Measurements from ENCODE around the gene TLCD4.
A peak's percentile ranks its signal among the peaks of the same experiment; 100 is the strongest.
"Not testable (repeated sequence)": the region's sequence is repeated elsewhere in the genome, so short reads cannot be mapped to it uniquely, and the experiment has no call there.

TLCD4 gene, protein sequence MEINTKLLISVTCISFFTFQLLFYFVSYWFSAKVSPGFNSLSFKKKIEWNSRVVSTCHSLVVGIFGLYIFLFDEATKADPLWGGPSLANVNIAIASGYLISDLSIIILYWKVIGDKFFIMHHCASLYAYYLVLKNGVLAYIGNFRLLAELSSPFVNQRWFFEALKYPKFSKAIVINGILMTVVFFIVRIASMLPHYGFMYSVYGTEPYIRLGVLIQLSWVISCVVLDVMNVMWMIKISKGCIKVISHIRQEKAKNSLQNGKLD

DNA sequence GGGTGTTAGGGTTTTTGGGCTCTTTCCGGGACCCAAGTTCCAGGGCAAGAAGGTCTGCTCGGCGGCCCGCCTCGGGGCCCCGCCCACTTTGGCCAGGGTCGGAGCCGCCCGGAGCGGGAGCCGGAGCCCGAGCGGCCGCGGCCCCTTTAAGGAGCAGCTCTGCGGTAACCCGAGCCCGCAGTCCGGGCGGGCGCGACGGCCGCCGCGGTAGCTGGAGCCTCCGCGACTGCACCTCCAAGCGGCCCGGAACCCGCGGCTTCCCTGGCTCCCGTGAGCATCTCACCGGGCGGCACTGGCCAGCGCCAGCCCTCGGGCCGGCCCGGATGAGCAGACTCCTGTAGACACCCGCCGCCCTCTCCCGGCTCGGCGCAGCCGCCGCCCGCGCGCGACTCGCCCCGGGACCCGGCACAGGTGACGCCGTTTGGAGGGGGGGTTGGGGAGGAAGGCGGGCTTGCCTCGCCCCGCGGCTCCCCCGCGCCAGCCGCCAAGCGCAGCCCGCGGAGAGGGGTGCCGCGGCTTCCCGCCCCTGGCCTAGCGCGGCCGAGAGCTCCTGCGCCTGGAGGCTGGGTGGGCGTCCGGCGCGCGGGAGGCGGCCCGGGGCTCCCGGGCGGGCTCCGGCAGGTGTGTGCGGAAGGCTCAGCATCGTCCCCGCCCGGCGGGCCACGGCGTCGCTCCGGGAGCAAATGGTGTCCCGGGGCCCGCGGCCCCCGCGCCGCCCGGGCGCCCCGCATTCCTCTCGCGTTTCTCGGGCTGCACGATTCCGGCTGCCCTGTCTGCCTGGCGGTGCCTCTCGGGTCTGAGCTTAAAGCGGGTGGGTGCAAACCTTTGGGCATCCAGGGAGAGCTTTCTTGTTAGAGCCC, at the start of gene TLCD4:
TLCD4 (plus strand) TSS at position 149 of the 860 bp plus-strand sequence. CDS start 26,547 bp downstream, outside the sequence.
- DNase-seq (ENCODE audit: low read depth): no peak

DNA sequence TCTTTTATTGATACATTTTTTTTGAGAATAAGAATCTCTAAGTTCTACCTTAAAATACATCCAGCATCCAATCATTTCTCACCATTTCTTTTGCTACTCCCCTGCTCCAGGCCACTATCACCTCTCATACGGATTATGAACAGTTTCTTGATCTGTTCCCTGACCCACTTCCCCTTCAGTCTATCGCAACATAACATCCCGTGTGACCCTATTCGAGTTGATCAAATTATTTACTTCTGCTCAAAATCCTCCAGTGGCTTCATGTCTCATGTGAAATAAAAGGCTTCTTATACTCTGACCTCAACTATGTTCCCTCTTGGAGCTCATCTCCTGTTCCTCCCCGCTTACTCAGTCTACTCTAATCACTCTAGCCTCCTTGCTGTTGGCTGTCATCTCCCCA, 49.6 kb upstream of the TLCD4 start:
- no peak for DNase-seq (ENCODE audit: low read depth)

DNA sequence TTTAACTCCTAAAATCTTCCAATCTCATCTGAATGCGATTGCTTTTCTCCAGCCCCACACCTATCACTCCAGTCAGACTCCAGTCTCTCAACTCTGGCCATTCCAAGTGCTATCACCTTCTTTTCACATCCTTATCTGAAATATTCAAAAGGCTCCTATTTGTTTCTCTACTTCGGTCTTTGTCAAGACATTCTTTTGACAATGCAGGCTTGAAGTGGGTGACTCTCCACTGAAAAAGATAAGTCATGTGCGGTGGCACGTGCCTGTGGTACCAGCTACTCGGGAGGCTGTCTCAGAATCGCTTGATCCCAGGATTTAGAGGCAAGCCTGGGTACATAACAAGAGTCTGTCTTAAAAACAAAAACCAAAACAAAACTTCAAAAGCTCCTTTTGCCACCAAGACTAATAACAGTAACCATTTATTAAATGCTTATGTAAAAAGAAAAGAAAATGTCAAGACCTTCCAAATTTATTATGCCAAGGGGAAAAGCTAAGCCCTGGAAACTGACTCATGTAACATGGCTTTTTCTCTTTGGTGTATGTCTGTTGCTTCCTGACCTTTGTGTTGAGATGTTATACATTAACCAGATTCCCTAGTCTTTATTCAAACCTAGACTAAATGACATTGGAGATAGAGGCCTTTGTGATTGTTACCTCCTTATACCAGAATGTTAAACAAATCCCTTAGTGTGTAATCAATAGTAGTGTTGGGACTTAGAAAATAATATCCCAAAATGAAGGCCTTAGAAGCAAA, 48.0 kb upstream of the TLCD4 start:
- no peak for DNase-seq (ENCODE audit: low read depth)

DNA sequence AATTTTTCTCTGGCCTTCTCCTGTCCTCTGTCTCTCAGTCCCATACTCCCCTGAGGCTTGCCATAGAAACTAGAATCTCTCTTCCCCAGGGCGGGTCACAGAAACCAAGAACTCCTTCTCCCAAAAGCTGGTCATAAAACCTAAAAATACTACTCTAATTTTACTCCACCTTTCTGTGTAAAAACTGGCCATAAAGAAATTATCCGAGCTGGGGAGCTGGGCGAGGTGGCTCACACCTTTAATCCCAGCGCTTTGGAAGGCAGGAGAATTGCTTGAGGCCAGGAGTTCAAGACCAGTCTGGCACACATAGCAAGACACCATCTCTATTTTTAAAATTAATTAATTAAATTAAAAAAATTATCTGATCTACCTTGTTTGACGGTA, 47.5 kb upstream of the TLCD4 start:
- DNase-seq (ENCODE audit: low read depth): no peak

DNA sequence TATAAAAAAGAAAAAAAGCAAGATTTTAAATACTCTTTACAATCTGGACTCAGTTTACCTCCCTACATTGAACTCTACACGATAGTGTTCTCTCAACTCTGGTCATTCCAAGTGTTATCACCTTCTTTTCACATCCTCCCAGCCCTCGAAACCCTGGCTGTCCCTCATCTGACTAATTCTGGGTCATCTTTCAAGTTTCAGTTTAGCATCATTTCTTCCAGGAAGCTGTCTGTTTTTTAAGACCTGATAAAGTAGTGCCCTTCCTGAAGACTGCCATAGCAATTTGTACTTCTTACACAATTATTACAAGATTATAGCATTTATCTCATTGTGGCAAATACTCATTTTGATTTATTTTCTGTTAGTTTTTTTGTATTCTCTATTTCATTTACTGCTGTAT, 45.6 kb upstream of the TLCD4 start:
- DNase-seq (ENCODE audit: low read depth): no peak

DNA sequence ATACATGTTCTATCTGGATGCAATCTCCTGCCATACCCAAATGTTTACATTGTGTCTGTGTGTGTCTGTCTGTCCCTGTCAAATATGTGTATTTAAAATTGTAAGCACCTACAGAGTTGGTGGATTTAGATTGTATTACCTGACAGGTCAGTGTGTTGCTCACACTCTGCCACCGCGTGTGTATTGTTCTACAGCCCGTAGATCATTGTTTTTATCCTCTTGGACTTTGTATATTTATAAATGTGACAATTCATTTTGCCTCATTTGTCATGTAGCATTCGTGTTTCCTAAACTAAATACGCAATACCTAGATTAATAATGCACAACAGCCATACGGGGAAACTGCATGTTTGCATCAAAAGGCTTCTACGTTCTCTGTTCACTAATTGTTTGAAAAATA, 45.0 kb upstream of the TLCD4 start:
- no peak for DNase-seq (ENCODE audit: low read depth)

DNA sequence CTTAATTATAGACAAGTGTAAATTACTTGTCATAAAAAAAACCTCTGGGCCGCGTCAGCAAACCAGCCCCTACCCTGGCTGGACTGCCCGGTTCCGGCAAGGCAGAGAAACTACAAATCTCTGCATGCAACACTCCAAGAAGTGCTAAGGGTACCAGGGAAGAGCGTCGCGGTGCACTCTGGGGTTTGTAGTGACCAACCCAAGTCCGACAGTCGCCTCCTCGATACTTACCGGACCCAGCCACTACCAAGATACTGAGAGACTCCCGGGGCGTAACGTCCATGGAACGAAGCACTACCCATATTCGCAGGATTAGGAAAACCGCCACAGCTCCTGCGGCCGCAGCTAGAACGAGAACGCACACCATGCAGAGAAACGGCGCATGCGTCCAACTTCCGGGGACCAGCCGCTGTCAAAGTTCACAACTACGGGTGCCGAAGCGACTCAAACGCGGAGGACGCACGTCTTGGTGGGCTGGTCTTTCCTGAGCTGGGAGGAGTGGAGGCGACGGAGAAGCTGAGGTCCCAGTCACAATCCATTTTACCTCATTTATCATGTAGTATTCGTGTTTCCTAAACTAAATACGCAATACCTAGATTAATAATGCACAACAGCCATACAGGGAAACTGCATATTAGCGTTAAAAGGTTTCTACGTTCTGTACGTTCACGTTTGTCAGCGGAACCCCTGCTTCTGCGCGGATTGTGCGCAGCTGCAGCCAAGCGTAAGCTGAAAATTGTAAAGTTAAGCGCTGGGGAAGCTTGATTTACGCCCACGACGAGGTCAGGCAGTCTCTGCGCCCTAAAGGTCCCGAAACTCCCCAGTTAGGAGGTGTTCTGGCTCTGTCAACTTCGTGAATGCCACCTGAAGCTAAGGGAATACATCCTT, 44.4 kb upstream of the TLCD4 start, which contains the start of gene ALG14:
ALG14 (minus strand) TSS at position 420 of the 888 bp plus-strand sequence; CDS start at position 367, 53 bp downstream.
- peak; percentile 95 for DNase-seq (ENCODE audit: low read depth)

DNA sequence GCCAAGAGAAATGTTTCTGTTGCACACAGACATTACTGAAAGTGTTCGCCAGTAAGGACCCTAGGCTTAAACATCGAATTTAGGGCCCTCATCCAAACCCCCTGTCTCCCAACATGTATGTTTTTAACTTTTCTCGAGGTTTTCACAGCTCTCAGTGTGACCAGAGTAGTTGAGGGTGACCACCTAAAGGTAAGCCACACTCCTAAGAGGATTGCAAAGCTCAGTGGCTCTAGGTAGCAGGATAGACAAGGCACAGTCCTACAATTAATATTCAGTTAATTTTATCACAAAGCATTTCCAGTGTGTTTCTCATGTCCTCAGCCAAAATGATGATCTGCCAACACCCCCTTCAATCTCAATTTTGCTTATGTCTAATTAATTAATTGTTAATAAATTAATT, 43.7 kb upstream of the TLCD4 start:
- DNase-seq (ENCODE audit: low read depth): no peak

DNA sequence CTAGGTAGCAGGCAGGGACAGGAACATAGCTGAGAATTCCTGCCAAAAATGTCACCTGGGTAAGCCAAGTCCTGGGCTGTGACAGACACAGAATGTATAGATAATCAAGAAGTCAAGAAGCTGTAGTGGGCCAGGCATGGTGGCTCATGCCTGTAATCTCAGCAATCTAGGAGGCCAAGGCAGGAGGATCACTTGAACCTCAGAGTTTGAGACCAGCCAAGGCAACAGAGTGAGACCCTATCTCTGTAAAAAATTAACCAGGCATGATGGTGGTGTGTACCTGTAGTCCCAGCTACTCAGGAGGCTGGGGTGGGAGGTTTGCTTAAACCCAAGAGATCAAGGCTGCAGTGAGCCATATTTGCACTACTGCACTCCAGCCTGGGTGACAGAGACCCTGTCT, 41.1 kb upstream of the TLCD4 start:
- DNase-seq (ENCODE audit: low read depth): no peak

DNA sequence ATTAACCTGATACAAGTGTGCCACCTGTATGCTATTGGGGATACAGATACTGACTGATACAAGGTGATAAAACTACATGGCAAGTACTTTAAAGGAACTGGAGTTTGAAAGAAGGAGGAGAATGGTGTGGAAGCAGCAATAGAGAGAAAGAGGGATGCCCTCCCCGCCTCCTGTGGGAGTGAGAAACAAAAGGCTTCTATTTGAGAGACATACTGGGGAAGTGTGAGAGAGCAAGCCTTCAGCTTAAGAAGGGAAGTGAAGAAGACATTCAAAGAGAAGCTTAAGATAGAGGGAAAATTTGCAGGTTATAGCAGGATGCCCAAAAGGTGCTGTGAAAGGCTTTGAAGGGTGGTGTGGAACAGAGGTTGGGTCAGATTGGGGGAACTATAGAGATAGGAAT, 36.7 kb upstream of the TLCD4 start:
- DNase-seq (ENCODE audit: low read depth): no peak

DNA sequence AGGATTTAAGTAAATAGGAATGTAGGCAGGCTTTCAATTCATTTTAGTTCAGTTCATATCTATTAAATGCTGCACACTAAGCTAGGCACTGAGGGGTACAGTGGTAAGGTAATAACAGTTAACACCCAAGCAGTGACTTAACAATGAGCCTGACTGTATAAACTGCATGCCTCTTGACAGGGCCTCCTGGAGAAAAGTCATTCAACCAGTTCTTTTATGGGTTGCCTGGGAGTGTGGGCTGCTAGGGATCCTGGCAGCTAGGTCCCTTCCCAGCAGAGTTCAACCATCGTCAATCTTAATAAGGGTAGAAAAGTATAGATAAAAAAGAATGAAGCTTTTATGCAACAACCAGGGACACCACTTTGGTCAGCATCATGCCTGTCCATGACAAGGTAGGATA, 36.3 kb upstream of the TLCD4 start:
- no peak for DNase-seq (ENCODE audit: low read depth)

DNA sequence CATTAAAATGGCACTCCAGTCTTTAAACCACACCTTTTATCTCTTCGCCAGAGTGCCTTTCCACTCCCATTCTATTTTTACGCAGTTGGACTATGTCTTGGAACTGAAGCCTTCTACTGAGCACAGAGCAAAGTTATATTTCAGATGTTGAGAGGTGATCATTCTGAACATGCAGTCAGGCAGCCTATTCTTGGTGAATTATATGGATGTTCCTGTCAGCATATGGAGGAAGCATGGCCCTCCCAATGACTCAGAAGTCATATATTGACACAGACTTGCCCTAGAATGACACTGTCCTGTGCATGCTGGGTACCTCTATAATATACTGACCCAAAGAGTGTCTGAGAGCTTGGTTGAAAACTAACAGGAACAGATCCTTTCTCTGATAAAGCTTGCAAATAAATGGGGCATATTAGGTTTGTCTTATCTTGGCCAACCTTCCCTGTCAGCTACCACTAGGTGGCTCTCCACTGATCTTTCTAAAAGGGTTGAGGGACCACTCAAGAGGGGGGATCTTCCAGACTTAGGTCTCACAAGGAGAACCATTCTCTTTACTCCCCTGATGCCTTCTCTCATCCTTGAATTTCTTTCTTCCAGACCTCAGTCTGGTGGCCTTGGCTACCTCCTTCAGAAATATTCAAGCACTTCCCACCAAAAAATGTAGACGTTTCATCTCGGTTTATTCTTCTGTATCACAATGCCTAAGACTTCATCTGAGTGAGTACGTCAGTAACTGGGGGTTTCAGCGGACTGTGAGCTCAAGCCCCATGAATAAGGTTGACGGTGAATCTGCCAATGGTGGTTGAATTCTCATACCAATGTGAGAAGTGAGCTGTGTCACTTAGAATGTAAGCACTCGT, 32.6 kb upstream of the TLCD4 start:
- DNase-seq (ENCODE audit: low read depth): no peak

DNA sequence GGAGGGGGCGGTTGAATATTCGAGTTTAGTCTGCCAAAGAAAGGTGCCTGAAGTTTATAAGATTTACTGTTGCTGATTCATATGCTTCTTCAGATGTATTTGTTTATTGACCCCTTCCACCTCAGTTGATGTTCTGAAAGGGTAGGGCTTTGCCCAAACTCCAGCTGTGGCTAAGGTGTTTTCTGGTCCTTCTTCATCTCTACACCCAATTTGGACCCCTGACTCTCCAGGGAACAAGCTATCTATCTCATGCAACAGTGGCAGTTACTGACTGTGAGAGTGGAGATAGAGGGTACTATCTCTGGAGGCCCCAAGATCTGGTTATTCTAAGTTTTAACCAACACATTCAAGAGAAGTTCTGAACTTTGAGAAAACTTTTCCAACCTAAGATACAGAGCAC, 31.8 kb upstream of the TLCD4 start:
- no peak for DNase-seq (ENCODE audit: low read depth)

DNA sequence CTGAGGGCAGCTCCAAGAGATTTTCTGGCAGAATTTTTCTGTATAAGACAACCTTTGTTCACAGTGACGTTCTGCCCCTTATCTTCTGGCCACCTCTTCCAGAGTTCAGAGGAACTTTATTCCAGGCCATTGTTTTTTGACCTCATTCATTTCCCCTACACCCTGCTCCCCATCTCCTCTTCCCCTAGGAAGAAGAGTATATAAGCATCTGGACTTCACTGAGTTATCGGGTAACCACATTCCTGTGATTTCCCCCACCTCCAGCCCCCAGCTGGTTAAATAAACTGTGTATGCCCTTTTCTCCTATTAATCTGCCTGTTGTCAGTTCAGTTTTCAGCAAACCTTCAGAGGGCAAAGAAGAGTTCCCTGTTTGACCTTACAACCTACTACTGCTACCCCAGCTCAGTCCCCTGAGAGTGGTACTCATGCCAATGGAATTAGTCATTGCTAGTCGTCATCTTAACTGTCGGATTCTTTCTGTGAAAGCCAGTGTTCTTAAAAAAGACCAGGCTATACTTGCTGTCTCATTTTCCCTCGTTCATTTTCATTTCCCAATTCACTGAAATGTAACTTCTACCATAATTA, 30.1 kb upstream of the TLCD4 start:
- peak; percentile 86 for DNase-seq (ENCODE audit: low read depth)

DNA sequence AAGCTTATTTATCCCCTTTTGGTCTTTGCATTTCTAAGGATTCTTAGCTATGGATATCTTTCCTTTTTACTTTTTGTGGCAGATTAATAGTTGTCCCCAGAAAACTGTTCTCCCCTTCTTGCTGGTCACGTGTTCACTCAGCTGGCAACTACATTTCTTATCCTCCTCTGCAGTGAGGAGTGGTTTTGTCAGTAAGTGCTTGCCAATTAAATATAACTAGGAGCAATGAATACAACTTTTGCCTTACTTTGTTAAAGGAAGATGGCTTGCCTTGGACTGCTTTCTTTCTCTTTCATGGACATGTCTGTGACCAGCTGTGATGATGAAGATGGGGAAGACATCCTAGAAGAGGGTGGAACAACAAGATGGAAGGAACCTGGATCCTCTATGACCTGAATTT, 28.9 kb upstream of the TLCD4 start:
- no peak for DNase-seq (ENCODE audit: low read depth)

DNA sequence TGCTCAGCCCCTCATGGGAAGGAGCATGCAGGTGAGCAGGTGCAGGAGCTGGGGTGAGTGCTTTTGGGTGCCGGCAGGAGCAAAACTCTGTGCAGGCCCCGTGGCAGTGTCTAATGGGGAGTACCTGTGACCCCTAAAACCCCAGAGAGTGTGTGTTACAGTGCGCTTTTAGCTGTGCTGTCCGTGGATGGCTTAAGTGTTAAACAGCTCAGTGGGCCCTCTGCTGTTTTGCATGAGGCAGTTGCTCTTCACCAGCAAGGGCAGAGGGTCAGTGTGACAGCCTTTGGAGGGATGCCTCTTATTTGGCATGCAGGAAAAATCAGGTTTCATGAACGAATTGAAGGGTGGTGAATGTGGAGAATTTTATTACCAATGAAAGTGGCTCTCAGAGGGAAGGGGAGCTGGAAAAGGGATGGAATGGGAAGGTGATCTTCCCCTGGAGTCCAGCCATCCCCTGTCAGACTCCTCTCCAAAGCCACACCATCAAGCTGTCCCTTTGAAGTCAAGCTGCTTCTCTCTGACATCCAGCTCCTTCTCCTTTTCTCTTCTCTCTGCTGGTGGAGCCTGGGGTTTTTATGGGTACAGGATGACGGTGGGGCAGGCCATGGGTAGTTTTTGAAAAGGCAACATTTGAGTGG, 27.4 kb upstream of the TLCD4 start:
- no peak for DNase-seq (ENCODE audit: low read depth)

DNA sequence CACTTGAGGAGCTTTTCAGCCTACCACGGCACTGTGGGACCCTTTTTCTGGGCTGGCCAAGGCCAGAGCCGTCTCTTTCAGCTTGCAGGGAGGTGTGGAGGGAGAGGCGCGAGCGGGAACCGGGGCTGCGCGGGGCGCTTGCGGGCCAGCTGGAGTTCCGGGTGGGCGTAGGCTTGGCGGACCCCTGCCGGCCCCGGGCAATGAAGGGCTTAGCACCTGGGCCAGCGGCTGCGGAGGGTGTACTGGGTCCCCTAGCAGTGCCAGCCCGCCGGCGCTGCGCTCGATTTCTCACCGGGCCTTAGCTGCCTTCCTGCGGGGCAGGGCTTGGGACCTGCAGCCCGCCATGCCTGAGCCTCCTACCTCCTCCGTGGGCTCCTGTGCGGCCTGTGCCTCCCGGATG, 25.9 kb upstream of the TLCD4 start:
- not testable (repeated sequence) for DNase-seq (ENCODE audit: low read depth)

DNA sequence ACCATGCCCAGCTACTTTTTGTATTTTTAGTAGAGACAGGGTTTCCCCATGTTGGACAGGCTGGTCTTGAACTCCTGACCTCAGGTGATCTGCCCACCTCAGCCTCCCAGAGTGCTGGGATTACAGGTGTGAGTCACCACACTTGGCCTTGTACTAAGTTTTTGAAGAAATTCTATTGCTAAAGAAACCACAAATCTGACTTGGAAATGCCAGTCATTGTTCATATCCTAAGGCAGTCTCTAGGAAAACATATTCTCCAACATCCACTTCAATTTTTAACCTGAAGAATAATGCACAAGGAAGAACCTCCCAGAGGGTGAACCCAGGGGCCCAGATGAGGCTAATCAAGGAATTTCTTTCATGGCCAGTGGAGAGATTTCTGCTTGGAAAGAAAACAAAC, 24.3 kb upstream of the TLCD4 start:
- DNase-seq (ENCODE audit: low read depth): not testable (repeated sequence)

DNA sequence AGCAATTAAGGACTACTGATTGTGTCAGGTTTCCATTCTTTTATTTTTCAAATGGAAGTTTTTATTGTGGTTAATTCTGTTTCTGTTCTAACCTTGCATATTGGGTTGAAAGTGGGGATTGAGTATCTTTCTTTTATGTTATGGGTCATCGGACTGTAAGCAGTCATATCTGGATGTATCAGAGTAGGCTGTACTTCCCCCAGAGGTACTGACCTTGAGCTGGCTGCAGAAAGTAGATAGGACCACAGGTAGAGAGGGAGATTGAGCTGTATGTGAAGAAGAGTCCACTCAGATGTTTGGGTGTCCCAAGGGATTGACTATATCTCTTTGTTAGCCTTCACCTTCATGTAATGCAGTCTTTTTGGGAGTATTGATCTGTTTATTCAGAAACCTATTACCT, 23.9 kb upstream of the TLCD4 start:
- DNase-seq (ENCODE audit: low read depth): no peak

DNA sequence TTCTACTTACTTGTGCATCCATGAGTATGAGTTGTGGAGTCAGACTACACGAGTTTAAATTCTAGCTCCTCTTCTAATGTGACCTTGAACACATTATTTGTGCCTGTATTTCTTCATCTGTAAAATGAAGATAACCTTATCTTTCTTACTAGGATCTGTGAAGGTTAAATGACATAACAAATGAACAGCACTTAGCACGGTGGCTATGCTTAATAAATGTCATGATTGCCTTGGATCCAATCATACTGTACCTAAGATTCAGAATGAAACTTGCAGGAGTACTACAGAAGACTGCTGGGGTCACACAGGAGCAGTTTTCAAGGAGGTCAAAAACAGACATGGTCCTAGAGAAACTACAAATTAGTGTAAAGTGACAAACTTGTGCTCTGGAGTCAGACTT, 22.2 kb upstream of the TLCD4 start:
- no peak for DNase-seq (ENCODE audit: low read depth)

All from stromal cell of bone marrow (primary cell).